HUES48 (cell line): ENCODE results near the gene UCN2.
"Not testable (repeated sequence)": the region's sequence is repeated elsewhere in the genome, so short reads cannot be mapped to it uniquely, and the experiment has no call there.

Source experiments
- H3K27ac ChIP-seq: one replicate; pipeline ENCODE4 v1.7.0; 2013; ENCODE audit warnings: low read depth, low read length, inconsistent platforms
- H3K27me3 ChIP-seq: 2 replicates; pipeline ENCODE4 v1.6.1; 2013; ENCODE audit warnings: mild to moderate bottlenecking, low read length; ENCODE audit not compliant: control insufficient read depth, insufficient read depth
- H3K36me3 ChIP-seq: 2 replicates; pipeline ENCODE4 v1.6.1; 2013; ENCODE audit warnings: low read length; ENCODE audit not compliant: control insufficient read depth, insufficient read depth
- H3K4me1 ChIP-seq: 2 replicates; pipeline ENCODE4 v1.6.1; 2013; ENCODE audit warnings: mild to moderate bottlenecking, low read length; ENCODE audit not compliant: control insufficient read depth, insufficient read depth
- H3K4me3 ChIP-seq: 2 replicates; pipeline ENCODE4 v1.5.1; 2013; ENCODE audit warnings: mild to moderate bottlenecking, low read depth, low read length
- H3K9ac ChIP-seq: 2 replicates; pipeline ENCODE4 v1.6.1; 2013; ENCODE audit warnings: mild to moderate bottlenecking, low read depth, low read length, moderate library complexity
- H3K9me3 ChIP-seq: 2 replicates; pipeline ENCODE4 v1.6.1; 2013; ENCODE audit warnings: low read length; ENCODE audit not compliant: control insufficient read depth, insufficient read depth

The UCN2 gene

GRCh38 chr3:48552111-48552951, 11.2 kb downstream of the UCN2 start:
- no peak overlapping the region for H3K4me3 ChIP-seq

GRCh38 chr3:48551651-48552050, 11.9 kb downstream of the UCN2 start:
- H3K4me3 ChIP-seq, H3K9ac ChIP-seq, H3K4me1 ChIP-seq, H3K27ac ChIP-seq, H3K9me3 ChIP-seq, H3K27me3 ChIP-seq: not testable (repeated sequence)
- H3K36me3 ChIP-seq = peaks cover 28% of the 10 kb centered on the region

More at GRCh38 chr3:48552111-48552951, 11.2 kb downstream of the UCN2 start:
- Histone ChIP-seq H3K27ac (no peak overlapping the region), H3K9me3 (no peaks in the 10 kb centered on the region), H3K27me3 (no peaks in the 10 kb centered on the region), H3K9ac (no peak overlapping the region), H3K4me1 (peaks cover 7% of the 10 kb centered on the region), H3K36me3 (peaks cover 21% of the 10 kb centered on the region)

DNA sequence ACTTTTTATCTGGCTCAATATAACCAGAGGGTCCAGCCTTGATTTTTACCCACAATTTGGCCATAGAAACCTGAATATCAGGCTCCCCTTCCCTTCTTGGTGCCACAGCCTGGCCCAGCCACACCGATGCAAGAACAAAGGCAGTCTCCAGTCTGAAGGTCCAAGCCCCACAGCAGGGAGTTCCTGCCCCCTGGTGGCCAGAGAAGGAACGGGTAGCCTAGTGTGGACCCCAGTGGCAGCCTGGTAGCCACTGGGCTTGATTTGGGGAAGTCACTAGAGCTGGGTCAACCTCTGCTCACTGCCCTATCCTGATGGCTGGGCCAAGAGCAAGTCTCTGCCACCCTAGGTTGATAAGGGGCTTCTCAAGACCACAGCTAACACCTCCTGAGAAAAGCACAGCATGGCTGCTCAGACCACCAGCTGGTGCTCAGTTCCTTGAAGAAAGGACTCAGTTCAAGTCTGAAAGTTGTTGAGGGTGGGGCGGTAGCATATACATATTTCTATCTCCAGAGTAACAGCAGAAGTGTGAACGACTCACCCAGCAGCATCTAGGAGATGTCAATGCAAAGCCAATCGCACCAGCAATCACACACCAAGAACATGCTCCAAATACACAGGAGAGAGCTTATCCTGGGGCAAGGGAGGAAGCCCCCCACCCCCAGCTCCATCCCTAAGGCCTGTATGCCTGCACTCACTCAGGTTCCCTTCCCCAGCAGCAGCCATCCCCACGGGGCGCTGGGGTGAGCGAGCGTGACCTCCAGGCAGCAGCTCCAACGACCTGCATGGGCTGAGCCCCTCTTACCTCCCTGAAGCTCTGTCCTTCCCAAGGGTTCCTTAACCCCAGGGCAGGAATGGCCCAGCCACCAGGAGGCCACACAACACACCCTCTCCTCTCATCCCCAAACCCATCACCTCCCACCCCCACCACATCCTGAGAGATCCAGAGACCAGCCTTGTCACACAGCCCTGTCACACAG, 14.6 kb downstream of the UCN2 start:
- Histone ChIP-seq H3K36me3 (peaks cover 36% of the 10 kb centered on the region), H3K27ac (no peak overlapping the region), H3K4me1 (no peaks in the 10 kb centered on the region), H3K9me3 (no peaks in the 10 kb centered on the region), H3K4me3 (no peak overlapping the region), H3K9ac (no peak overlapping the region), H3K27me3 (no peaks in the 10 kb centered on the region)

GRCh38 chr3:48548126-48548525, 15.5 kb downstream of the UCN2 start:
- H3K9me3 ChIP-seq = no peaks in the 10 kb centered on the region
- no peaks in the 10 kb centered on the region for H3K27me3 ChIP-seq
- no peak overlapping the region for H3K4me3 ChIP-seq
- H3K4me1 ChIP-seq = no peaks in the 10 kb centered on the region
- H3K36me3 ChIP-seq = peaks cover 35% of the 10 kb centered on the region
- no peak overlapping the region for H3K27ac ChIP-seq
- H3K9ac ChIP-seq = no peak overlapping the region

DNA sequence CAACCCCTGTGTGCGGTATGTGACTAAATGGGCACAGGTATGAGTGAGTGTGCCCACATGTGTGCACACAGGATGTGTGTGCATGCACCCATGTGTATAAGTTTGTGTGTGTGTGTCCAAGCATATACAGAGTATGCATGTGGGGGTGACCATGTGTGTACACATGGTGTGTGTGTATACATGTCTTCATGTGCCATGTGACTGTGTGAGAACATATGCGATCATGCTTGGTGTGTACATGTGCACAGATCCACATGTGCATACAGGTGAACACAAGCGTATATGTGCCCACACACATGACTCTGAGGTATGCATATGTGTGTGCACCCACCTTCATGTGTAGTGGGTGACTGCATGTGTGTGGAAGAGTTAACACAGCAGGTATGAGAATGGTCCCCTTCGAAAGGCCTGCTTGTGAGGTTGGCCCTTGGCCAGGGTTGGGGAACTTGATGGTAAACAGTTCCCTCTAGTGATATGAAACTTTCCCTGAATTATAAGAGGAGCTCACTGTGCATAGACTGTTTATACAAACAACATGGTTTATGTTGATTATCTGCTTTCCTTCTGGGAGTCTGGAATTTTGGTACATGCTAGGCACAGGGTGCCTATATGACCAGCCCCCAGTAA, 17.3 kb downstream of the UCN2 start:
- no peak overlapping the region for H3K9ac ChIP-seq
- H3K27ac ChIP-seq = no peak overlapping the region
- no peaks in the 10 kb centered on the region for H3K9me3 ChIP-seq
- peaks cover 44% of the 10 kb centered on the region for H3K36me3 ChIP-seq
- H3K4me1 ChIP-seq = no peaks in the 10 kb centered on the region
- no peak overlapping the region for H3K4me3 ChIP-seq
- no peaks in the 10 kb centered on the region for H3K27me3 ChIP-seq

DNA sequence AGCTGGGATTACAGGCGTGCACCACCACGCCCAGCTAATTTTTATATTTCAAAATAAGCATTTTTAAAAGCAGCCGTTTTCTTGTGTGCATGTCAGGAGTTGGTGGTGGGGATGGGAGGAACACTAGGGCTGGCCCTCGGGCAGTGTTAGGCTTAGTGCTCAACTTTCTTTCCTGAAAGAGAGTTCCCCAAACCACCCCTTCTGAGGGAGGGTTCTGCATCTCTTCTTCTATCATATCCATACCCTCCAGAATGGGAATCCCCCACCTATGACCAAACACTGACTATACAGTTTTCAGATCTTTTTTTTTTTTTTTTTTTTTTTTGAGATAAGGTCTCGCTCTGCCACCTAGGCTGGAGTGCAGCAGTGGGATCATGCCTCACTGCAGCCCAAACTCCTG, 19.4 kb downstream of the UCN2 start:
- H3K4me3 ChIP-seq = no peak overlapping the region
- no peaks in the 10 kb centered on the region for H3K9me3 ChIP-seq
- H3K27me3 ChIP-seq = no peaks in the 10 kb centered on the region
- peaks cover 46% of the 10 kb centered on the region for H3K36me3 ChIP-seq
- H3K4me1 ChIP-seq = no peaks in the 10 kb centered on the region
- H3K27ac ChIP-seq = no peak overlapping the region
- no peak overlapping the region for H3K9ac ChIP-seq

DNA sequence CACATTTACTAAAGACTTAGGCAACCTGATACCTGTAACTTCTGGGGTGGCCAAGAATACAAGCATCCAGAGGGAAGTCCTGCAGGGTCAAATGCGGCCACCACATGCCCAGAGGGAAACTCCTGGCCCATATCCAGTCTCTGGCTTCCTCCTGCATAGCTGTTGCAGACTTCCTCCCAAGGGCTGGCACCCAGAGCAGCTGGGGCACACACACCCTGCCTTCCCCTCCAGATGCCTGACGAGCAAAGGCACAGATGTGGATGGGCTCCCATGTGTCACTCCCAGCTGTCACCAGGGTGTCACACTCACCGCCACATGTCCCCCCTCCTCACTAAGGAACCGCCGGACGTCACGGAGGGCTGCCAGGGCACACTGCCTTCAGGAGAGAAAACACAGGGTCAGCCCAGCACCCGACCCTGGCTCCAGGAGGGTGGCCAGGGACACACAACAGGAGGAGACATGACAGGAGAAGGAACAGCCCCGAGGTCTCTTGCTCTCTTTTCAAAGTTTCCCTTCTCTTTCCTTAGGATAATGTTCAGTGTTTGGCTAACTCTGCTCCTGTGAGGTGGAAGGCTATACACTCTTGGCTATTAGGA, 20.2 kb downstream of the UCN2 start:
- H3K27me3 ChIP-seq = no peaks in the 10 kb centered on the region
- H3K27ac ChIP-seq = no peak overlapping the region
- H3K4me1 ChIP-seq = no peaks in the 10 kb centered on the region
- no peak overlapping the region for H3K9ac ChIP-seq
- H3K9me3 ChIP-seq = no peaks in the 10 kb centered on the region
- H3K4me3 ChIP-seq = no peak overlapping the region
- peaks cover 51% of the 10 kb centered on the region for H3K36me3 ChIP-seq

DNA sequence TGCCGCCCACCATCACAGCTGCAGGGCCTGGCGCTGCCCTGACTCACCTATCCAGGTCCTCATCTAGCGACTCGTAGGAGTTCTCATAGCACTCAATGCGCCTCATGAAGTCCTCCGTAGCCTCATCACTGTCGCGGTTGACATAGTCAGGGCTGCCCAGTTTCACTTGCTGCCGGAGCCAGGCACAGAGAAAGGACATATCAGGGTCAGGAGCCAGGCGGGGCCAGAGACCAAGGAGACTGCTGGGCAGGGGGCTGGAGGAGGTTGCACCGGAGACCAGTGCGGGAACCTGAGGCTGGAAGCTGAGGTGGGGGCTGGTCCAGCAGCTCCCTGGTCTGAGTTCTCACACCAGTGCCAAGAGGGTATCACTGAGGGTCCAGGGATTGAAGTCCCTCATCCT, 25.1 kb downstream of the UCN2 start:
- H3K4me3 ChIP-seq = no peak overlapping the region
- no peaks in the 10 kb centered on the region for H3K27me3 ChIP-seq
- H3K4me1 ChIP-seq = no peaks in the 10 kb centered on the region
- H3K9ac ChIP-seq = no peak overlapping the region
- peaks cover 62% of the 10 kb centered on the region for H3K36me3 ChIP-seq
- no peak overlapping the region for H3K27ac ChIP-seq
- H3K9me3 ChIP-seq = no peaks in the 10 kb centered on the region

DNA sequence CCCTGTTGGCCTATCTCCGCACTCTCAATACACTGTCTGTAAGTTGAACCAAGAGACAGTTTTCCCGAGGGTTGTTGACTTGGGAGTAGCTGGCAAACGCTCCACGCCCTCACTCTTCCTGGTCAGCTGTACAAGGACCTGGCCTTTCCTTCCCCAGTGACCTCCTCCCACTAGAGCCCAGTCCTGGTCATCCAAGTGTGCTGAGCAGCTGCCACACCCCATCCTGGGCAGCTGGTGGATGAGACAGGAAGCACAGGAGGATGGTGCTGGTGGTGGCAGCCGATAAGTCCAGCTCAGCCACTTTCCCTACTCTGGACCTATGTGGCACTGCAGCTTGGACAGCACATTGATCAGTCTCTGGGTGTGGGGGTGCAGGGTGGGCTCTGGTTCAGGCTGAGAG, 26.8 kb downstream of the UCN2 start:
- Histone ChIP-seq H3K4me1 (no peaks in the 10 kb centered on the region), H3K4me3 (no peak overlapping the region), H3K36me3 (peaks cover 60% of the 10 kb centered on the region)

GRCh38 chr3:48536116-48536515, 27.5 kb downstream of the UCN2 start:
- Histone ChIP-seq H3K9ac (no peak overlapping the region), H3K27me3 (no peaks in the 10 kb centered on the region), H3K27ac (no peak overlapping the region), H3K4me3 (no peak overlapping the region), H3K36me3 (peaks cover 64% of the 10 kb centered on the region), H3K4me1 (no peaks in the 10 kb centered on the region), H3K9me3 (no peaks in the 10 kb centered on the region)

More for the DNA sequence above, 26.8 kb downstream of the UCN2 start:
- no peak overlapping the region for H3K27ac ChIP-seq
- H3K9me3 ChIP-seq = no peaks in the 10 kb centered on the region
- H3K9ac ChIP-seq = no peak overlapping the region
- no peaks in the 10 kb centered on the region for H3K27me3 ChIP-seq
